Inferior parietal cortex (tissue), 1 donor: ENCODE results near the gene USP4.
"Not testable (repeated sequence)": the region's sequence is repeated elsewhere in the genome, so short reads cannot be mapped to it uniquely, and the experiment has no call there.

Source experiments
- DNase-seq: peaks from one replicate; pipeline ENCODE4 v3.0.0-alpha.2; 2016; ENCODE audit errors: extremely low spot score

USP4 gene

GRCh38 chr3:49352281-49352680, 12.4 kb upstream of the USP4 start:
- no peak for DNase-seq

GRCh38 chr3:49351521-49352011, 11.7 kb upstream of the USP4 start:
- no peak for DNase-seq

- DNase-seq: no peak
Observed at GRCh38 chr3:49349348-49350114, 9.7 kb upstream of the USP4 start.

- not testable (repeated sequence) for DNase-seq
Observed at GRCh38 chr3:49348361-49348760, 8.5 kb upstream of the USP4 start.

- DNase-seq: no peak
Observed at GRCh38 chr3:49346797-49347251, 7.0 kb upstream of the USP4 start.

- no peak for DNase-seq
Observed at GRCh38 chr3:49343163-49343562, 3.3 kb upstream of the USP4 start.

- DNase-seq: no peak
Observed at GRCh38 chr3:49341996-49342395, 2.1 kb upstream of the USP4 start.

GRCh38 chr3:49339581-49339940, 292 bp downstream of the USP4 start:
- DNase-seq: no peak

GRCh38 chr3:49333916-49334633, 5.8 kb downstream of the USP4 start:
- DNase-seq: no peak

- no peak for DNase-seq
Observed at GRCh38 chr3:49333091-49333490, 6.8 kb downstream of the USP4 start.

- DNase-seq: no peak
Observed at GRCh38 chr3:49329186-49329585, 10.7 kb downstream of the USP4 start.

- DNase-seq: not testable (repeated sequence)
Observed at GRCh38 chr3:49328350-49328749, 11.5 kb downstream of the USP4 start.

- no peak for DNase-seq
Observed at GRCh38 chr3:49327485-49327884, 12.4 kb downstream of the USP4 start.

GRCh38 chr3:49324768-49325167, 15.1 kb downstream of the USP4 start:
- DNase-seq: no peak

GRCh38 chr3:49316696-49317457, 23.0 kb downstream of the USP4 start:
- DNase-seq: no peak

- DNase-seq: peak; percentile 15
Observed at GRCh38 chr3:49313896-49314688, 25.8 kb downstream of the USP4 start.

GRCh38 chr3:49311283-49311682, 28.6 kb downstream of the USP4 start:
- DNase-seq: no peak

GRCh38 chr3:49310677-49311076, 29.2 kb downstream of the USP4 start:
- no peak for DNase-seq

- DNase-seq: no peak
Observed at GRCh38 chr3:49305608-49306007, 34.2 kb downstream of the USP4 start.

GRCh38 chr3:49302613-49303012, 37.2 kb downstream of the USP4 start:
- DNase-seq: no peak

GRCh38 chr3:49300595-49300994, 39.3 kb downstream of the USP4 start:
- no peak for DNase-seq

- DNase-seq: no peak
Observed at GRCh38 chr3:49298511-49298910, 41.3 kb downstream of the USP4 start.
